IMR-90 (cell line): Measurements from ENCODE around the gene MARCKSL1. TPM values are rescaled to one million over a fixed set of nuclear protein-coding genes. Genes with fewer than 3 reads are reported as not detected.

Source experiments
- ATAC-seq: fragments of 200-7000 bp; cut with Tn5 transposase; 2 replicates; pipeline ENCODE4 v1.9.1; 2020; ENCODE audit warnings: low read depth, mild to moderate bottlenecking, moderate library complexity
- BruUV-seq: library from RNA; stranded (reverse); fragments of 400-500 nt; replicated peaks from 2 replicates; lab custom pipeline; 2021; lab: Mats Ljungman, UMichigan
- CTCF ChIA-PET: fragments of 300-600 bp; formaldehyde crosslinking; extraction: SDS; loops from one replicate; lab custom pipeline; 2021; ENCODE audit warnings: antibody characterized with exemption; lab: Yijun Ruan, JAX
- POLR2A ChIA-PET: fragments of 300-600 bp; sonication (Branson Sonifier 250); formaldehyde crosslinking; loops from one replicate; lab custom pipeline; 2022; ENCODE audit warnings: antibody characterized with exemption; ENCODE audit not compliant: unreplicated experiment; lab: Charles Lee
- DNase-seq: peaks from one replicate; pipeline ENCODE4 v3.0.0; 2013
- H2AFZ ChIP-seq: replicated peaks from 2 replicates; pipeline ENCODE3; 2013; ENCODE audit warnings: low read length, mild to moderate bottlenecking; ENCODE audit not compliant: poor library complexity
- H2AK5ac ChIP-seq: 2 replicates; pipeline ENCODE4 v1.6.1; 2013; ENCODE audit warnings: low read depth, low read length, inconsistent platforms
- H2AK9ac ChIP-seq: replicated peaks from 2 replicates; pipeline ENCODE3; 2013; ENCODE audit warnings: mild to moderate bottlenecking, low read depth, low read length, moderate library complexity; ENCODE audit not compliant: poor library complexity
- H2BK120ac ChIP-seq: 2 replicates; pipeline ENCODE4 v1.6.1; 2013; ENCODE audit warnings: low read depth, low read length, inconsistent platforms
- H2BK15ac ChIP-seq: 3 replicates; pipeline ENCODE4 v1.6.1; 2013; ENCODE audit warnings: low read depth, low read length, inconsistent platforms
- H2BK20ac ChIP-seq: 2 replicates; pipeline ENCODE4 v1.6.1; 2013; ENCODE audit warnings: low read depth, mild to moderate bottlenecking, inconsistent platforms, low read length, moderate library complexity
- H2BK5ac ChIP-seq: 2 replicates; pipeline ENCODE4 v1.6.1; 2013; ENCODE audit warnings: mild to moderate bottlenecking, low read depth, low read length, inconsistent platforms; ENCODE audit not compliant: poor library complexity, severe bottlenecking
- H3K14ac ChIP-seq: replicated peaks from 2 replicates; pipeline ENCODE4 v1.6.1; 2013; ENCODE audit warnings: low read depth, low read length, inconsistent platforms
- H3K18ac ChIP-seq: 2 replicates; pipeline ENCODE4 v1.6.1; 2013; ENCODE audit warnings: low read depth, low read length, control low read depth
- H3K23ac ChIP-seq: 2 replicates; pipeline ENCODE4 v1.6.1; 2013; ENCODE audit warnings: low read depth, low read length, inconsistent platforms
- H3K27ac ChIP-seq: 2 replicates; pipeline ENCODE4 v1.5.1; 2013; ENCODE audit warnings: mild to moderate bottlenecking, control low read depth, low read length; ENCODE audit not compliant: insufficient read depth
- H3K27me3 ChIP-seq: 2 replicates; pipeline ENCODE4 v1.6.1; 2013; ENCODE audit warnings: low read length; ENCODE audit not compliant: control insufficient read depth, insufficient read depth
- H3K36me3 ChIP-seq: 2 replicates; pipeline ENCODE4 v1.6.1; 2013; ENCODE audit warnings: low read length, mixed read lengths; ENCODE audit not compliant: control insufficient read depth, insufficient read depth
- H3K4ac ChIP-seq: 2 replicates; pipeline ENCODE4 v1.6.1; 2013; ENCODE audit warnings: low read depth, low read length, inconsistent platforms
- H3K4me1 ChIP-seq: 2 replicates; pipeline ENCODE4 v1.6.1; 2013; ENCODE audit warnings: low read length, mixed read lengths; ENCODE audit not compliant: control insufficient read depth, insufficient read depth
- H3K4me2 ChIP-seq: 2 replicates; pipeline ENCODE4 v1.6.1; 2013; ENCODE audit warnings: low read depth, mild to moderate bottlenecking, control low read depth, low read length, moderate library complexity
- H3K4me3 ChIP-seq: 2 replicates; pipeline ENCODE4 v1.5.1; 2013; ENCODE audit warnings: low read depth, mild to moderate bottlenecking, control low read depth, low read length, moderate library complexity; ENCODE audit not compliant: insufficient read depth
- H3K56ac ChIP-seq: 2 replicates; pipeline ENCODE4 v1.6.1; 2013; ENCODE audit warnings: low read length, inconsistent platforms; ENCODE audit not compliant: insufficient read depth; ENCODE audit errors: extremely low read depth
- H3K79me1 ChIP-seq, 2 experiments: 2 replicates each; pipeline ENCODE4 v1.6.1; 2013; ENCODE audit warnings: low read length in 2 of 2, inconsistent platforms in 1 of 2, low read depth in 1 of 2
- H3K9ac ChIP-seq: 2 replicates; pipeline ENCODE4 v1.6.1; 2013; ENCODE audit warnings: low read depth, low read length, control low read depth
- H3K9me1 ChIP-seq: 2 replicates; pipeline ENCODE4 v1.6.1; 2013; ENCODE audit warnings: low read length, inconsistent platforms; ENCODE audit not compliant: insufficient read depth
- H3K9me3 ChIP-seq: 2 replicates; pipeline ENCODE4 v1.6.1; 2013; ENCODE audit warnings: low read length; ENCODE audit not compliant: control insufficient read depth, insufficient read depth
- H4K20me1 ChIP-seq: 2 replicates; pipeline ENCODE4 v1.6.1; 2013; ENCODE audit warnings: low read length, inconsistent platforms; ENCODE audit not compliant: insufficient read depth
- H4K5ac ChIP-seq: 2 replicates; pipeline ENCODE4 v1.6.1; 2013; ENCODE audit warnings: mild to moderate bottlenecking, low read depth, low read length, control low read depth
- H4K8ac ChIP-seq, 2 experiments: 2 replicates each; pipeline ENCODE4 v1.6.1; 2013; ENCODE audit warnings: low read depth in 2 of 2, low read length in 2 of 2, control low read depth in 1 of 2, inconsistent platforms in 1 of 2
- H4K91ac ChIP-seq: 2 replicates; pipeline ENCODE4 v1.6.1; 2013; ENCODE audit warnings: low read depth, low read length, inconsistent platforms; ENCODE audit not compliant: insufficient read depth
- BHLHE40 ChIP-seq: fragments of 150-350 bp; IDR thresholded peaks from 2 replicates; pipeline ENCODE4 v1.6.1; 2016; ENCODE audit warnings: mild to moderate bottlenecking, low read depth, low read length
- CEBPB ChIP-seq: IDR thresholded peaks from 2 replicates; pipeline ENCODE4 v1.6.1; 2012; ENCODE audit warnings: low read depth, low read length, improper control_type of control experiment
- CHD1 ChIP-seq: IDR thresholded peaks from 2 replicates; pipeline ENCODE4 v1.6.1; 2012; ENCODE audit warnings: low read depth, low read length, improper control_type of control experiment
- FOS ChIP-seq: fragments of 150-350 bp; IDR thresholded peaks from 2 replicates; pipeline ENCODE4 v1.6.1; 2016; ENCODE audit warnings: low read depth, low read length
- MAFK ChIP-seq: IDR thresholded peaks from 2 replicates; pipeline ENCODE4 v1.6.1; 2012; ENCODE audit warnings: low read depth, low read length, improper control_type of control experiment
- MAZ ChIP-seq: IDR thresholded peaks from 2 replicates; pipeline ENCODE4 v1.6.1; 2012; ENCODE audit warnings: low read depth, mild to moderate bottlenecking, low read length, improper control_type of control experiment, moderate library complexity, borderline replicate concordance
- MXI1 ChIP-seq: IDR thresholded peaks from 2 replicates; pipeline ENCODE4 v1.6.1; 2012; ENCODE audit warnings: low read depth, mild to moderate bottlenecking, low read length, moderate library complexity, borderline replicate concordance
- NFE2L2 ChIP-seq: fragments of 150-350 bp; IDR thresholded peaks from 2 replicates; pipeline ENCODE4 v1.6.1; 2016; ENCODE audit warnings: low read depth, mild to moderate bottlenecking, low read length
- POLR2A ChIP-seq: IDR thresholded peaks from 2 replicates; pipeline ENCODE4 v1.6.1; 2012; ENCODE audit warnings: mild to moderate bottlenecking, low read depth, low read length
- RAD21 ChIP-seq: IDR thresholded peaks from 2 replicates; pipeline ENCODE4 v1.6.1; 2012; ENCODE audit warnings: low read length, improper control_type of control experiment
- RCOR1 ChIP-seq: IDR thresholded peaks from 2 replicates; pipeline ENCODE4 v1.6.1; 2012; ENCODE audit warnings: mild to moderate bottlenecking, low read length, improper control_type of control experiment; ENCODE audit not compliant: insufficient replicate concordance
- RFX5 ChIP-seq: IDR thresholded peaks from 2 replicates; pipeline ENCODE4 v1.8.0; 2012; ENCODE audit warnings: low read depth, mild to moderate bottlenecking, low read length, moderate library complexity
- SMC3 ChIP-seq: fragments of 150-350 bp; IDR thresholded peaks from 2 replicates; pipeline ENCODE4 v1.6.1; 2016; ENCODE audit warnings: low read depth, mild to moderate bottlenecking, antibody characterized with exemption, low read length, moderate library complexity
- WGBS, 2 experiments: methylation state at CpG; one replicate each; pipeline versions ENCODE4 v1.1.5 to v1.1.7; 2013; ENCODE audit warnings: missing lambda C conversion rate in 2 of 2; ENCODE audit not compliant: insufficient read length in 1 of 2; ENCODE audit errors: extremely low coverage in 2 of 2; 5-methylcytosine and 5-hydroxymethylcytosine counted together
- dilution Hi-C: fragments of 300-500 bp; cut with HindIII; formaldehyde crosslinking; loops from one replicate; pipeline ENCODE4 v1.14.3; 2018; ENCODE audit warnings: low sequenced_read_pairs; ENCODE audit not compliant: unreplicated experiment
- in situ Hi-C: fragments of 300-500 bp; cut with MboI; formaldehyde crosslinking; loops from 3 replicates; pipeline ENCODE4 v1.14.3; 2019; ENCODE audit warnings: low sequenced_read_pairs, inconsistent platforms, mixed read lengths
- intact Hi-C: fragments of 100-400 bp; cut with micrococcal nuclease; formaldehyde crosslinking; loops from 2 replicates; pipeline ENCODE4 v1.10.0; 2022
- polyA plus RNA-seq, 3 experiments: library from polyadenylated mRNA; depleted of rRNA; stranded (reverse); fragments of >200 nt; gene quantifications; 2 replicates each; pipeline ENCODE4 v1.2.3, GENCODE V29; 2012; ENCODE audit warnings: low replicate concordance in 1 of 3
- total RNA-seq: library from RNA; depleted of rRNA; stranded (reverse); fragments of >200 nt; gene quantifications from 2 replicates; pipeline ENCODE4 v1.2.3, GENCODE V29; 2012
- TF ChIP-seq, protein P1 (sequence below): conservative IDR thresholded peaks from 2 replicates; pipeline ENCODE4 v1.5.1; 2012; ENCODE audit warnings: mild to moderate bottlenecking, low read depth, low read length, improper control_type of control experiment
- TF ChIP-seq, protein P2 (sequence below): fragments of 150-350 bp; IDR thresholded peaks from 2 replicates; pipeline ENCODE4 v1.6.1; 2017; ENCODE audit warnings: mild to moderate bottlenecking, antibody characterized with exemption, low read length, low read depth
- TF ChIP-seq, protein P3 (sequence below): fragments of 150-350 bp; IDR thresholded peaks from 2 replicates; pipeline ENCODE4 v1.6.1; 2016; ENCODE audit warnings: low read depth, mild to moderate bottlenecking, low read length, moderate library complexity, borderline replicate concordance

MARCKSL1 gene
- total and polyA plus RNA-seq, 2 of the 4 experiments (the other 2 are of a cell fraction): 37.5 to 218 TPM

DNA sequence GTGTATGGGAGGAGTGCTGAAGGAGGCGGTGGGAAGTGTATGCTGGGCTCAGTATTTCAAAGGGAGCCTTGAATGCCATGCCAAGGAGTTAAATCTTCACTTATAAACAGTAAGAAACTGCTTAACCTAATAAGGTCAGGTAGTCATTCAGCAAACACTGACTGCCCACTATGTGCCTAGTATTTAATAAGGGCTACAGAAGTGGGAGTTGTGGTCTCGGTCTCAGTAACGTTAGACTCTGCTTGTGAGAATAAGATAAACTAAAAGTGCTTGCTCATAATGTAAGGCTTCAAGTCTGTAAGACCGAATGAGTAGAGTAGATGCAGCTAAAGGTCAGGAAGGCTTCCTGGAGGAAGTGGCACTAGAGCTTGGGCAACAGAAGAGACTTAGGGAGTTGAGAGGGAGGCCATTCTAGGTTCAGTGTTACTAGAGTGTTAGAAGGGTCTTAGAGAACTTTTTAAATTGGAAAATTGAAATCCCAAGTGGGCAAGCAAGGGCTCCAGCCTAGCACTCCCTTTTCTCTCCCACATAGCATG, 6.0 kb downstream of the MARCKSL1 start:
- H3K4me1 ChIP-seq: peaks cover 1% of the 10 kb centered on the region
- no peak overlapping the region for H4K91ac ChIP-seq
- H3K27ac ChIP-seq: no peak overlapping the region
- POLR2A ChIA-PET: no interaction called here
- TF ChIP-seq CEBPB (no peak), BHLHE40 (no peak), MAFK (no peak), MAZ (no peak), NFE2L2 (no peak), SMC3 (no peak), CHD1 (no peak), POLR2A (no peak), MXI1 (no peak), RCOR1 (no peak), RFX5 (no peak), FOS (no peak), RAD21 (no peak)
- TF ChIP-seq, protein P1, sequence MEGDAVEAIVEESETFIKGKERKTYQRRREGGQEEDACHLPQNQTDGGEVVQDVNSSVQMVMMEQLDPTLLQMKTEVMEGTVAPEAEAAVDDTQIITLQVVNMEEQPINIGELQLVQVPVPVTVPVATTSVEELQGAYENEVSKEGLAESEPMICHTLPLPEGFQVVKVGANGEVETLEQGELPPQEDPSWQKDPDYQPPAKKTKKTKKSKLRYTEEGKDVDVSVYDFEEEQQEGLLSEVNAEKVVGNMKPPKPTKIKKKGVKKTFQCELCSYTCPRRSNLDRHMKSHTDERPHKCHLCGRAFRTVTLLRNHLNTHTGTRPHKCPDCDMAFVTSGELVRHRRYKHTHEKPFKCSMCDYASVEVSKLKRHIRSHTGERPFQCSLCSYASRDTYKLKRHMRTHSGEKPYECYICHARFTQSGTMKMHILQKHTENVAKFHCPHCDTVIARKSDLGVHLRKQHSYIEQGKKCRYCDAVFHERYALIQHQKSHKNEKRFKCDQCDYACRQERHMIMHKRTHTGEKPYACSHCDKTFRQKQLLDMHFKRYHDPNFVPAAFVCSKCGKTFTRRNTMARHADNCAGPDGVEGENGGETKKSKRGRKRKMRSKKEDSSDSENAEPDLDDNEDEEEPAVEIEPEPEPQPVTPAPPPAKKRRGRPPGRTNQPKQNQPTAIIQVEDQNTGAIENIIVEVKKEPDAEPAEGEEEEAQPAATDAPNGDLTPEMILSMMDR: no peak
- TF ChIP-seq, protein P2, sequence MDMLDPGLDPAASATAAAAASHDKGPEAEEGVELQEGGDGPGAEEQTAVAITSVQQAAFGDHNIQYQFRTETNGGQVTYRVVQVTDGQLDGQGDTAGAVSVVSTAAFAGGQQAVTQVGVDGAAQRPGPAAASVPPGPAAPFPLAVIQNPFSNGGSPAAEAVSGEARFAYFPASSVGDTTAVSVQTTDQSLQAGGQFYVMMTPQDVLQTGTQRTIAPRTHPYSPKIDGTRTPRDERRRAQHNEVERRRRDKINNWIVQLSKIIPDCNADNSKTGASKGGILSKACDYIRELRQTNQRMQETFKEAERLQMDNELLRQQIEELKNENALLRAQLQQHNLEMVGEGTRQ: no peak
- TF ChIP-seq, protein P3, sequence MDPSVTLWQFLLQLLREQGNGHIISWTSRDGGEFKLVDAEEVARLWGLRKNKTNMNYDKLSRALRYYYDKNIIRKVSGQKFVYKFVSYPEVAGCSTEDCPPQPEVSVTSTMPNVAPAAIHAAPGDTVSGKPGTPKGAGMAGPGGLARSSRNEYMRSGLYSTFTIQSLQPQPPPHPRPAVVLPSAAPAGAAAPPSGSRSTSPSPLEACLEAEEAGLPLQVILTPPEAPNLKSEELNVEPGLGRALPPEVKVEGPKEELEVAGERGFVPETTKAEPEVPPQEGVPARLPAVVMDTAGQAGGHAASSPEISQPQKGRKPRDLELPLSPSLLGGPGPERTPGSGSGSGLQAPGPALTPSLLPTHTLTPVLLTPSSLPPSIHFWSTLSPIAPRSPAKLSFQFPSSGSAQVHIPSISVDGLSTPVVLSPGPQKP: no peak
- H2BK5ac ChIP-seq: no peak overlapping the region
- H3K18ac ChIP-seq: no peak overlapping the region
- dilution Hi-C loops (no loop called here), in situ Hi-C loops (loop anchor here (10.0 kb wide), 1 partner anchor 115 kb away; no protein-coding TSS in a partner anchor), intact Hi-C loops (loop anchor here (5.0 kb wide), 1 partner anchor 88 kb away; no protein-coding TSS in a partner anchor)
- no peak overlapping the region for H3K14ac ChIP-seq
- no peak overlapping the region for H2AK5ac ChIP-seq
- no peak overlapping the region for H4K5ac ChIP-seq
- no peak overlapping the region for H2AK9ac ChIP-seq
- no peaks in the 10 kb centered on the region for H3K9me3 ChIP-seq
- no peak overlapping the region for H3K4me3 ChIP-seq
- no peak overlapping the region for H2BK15ac ChIP-seq
- BruUV-seq: no TSS peak
- H3K36me3 ChIP-seq: peaks cover 70% of the 10 kb centered on the region
- H3K79me1 ChIP-seq: peaks cover 19 to 74% of the 10 kb centered on the region in 2 experiments; a peak in 3 of 4 replicates
- no peaks in the 10 kb centered on the region for H3K27me3 ChIP-seq
- WGBS, 2 experiments: 80% methylated on average over 1 of the region's 4 CpGs; no CpG with 5 or more reads in 1 of the 2 experiments
- peaks cover 19% of the 10 kb centered on the region; the same call in 1 of the 2 replicates for H3K9me1 ChIP-seq
- DNase-seq (no peak), ATAC-seq (no peak)
- H4K20me1 ChIP-seq: peaks cover 30% of the 10 kb centered on the region
- H3K4me2 ChIP-seq: no peak overlapping the region
- no peak overlapping the region for H3K9ac ChIP-seq
- CTCF ChIA-PET: no interaction called here
- H4K8ac ChIP-seq: no peak overlapping the region
- H2BK120ac ChIP-seq: no peak overlapping the region
- H2BK20ac ChIP-seq: no peak overlapping the region
- no peak overlapping the region for H3K56ac ChIP-seq
- no peak overlapping the region for H3K4ac ChIP-seq
- no peak overlapping the region for H2AFZ ChIP-seq
- no peak overlapping the region for H3K23ac ChIP-seq
